Mammary epithelial cell (primary cell): ENCODE data around the gene USP47.

Source experiments
- EZH2 ChIP-seq: IDR thresholded peaks from 2 replicates; pipeline ENCODE4 v1.6.1; 2012; ENCODE audit warnings: low read length, inconsistent platforms, borderline replicate concordance
- TF ChIP-seq, protein P1 (sequence below), 2 donors: IDR thresholded peaks in 1 of 2; conservative IDR thresholded peaks in 1 of 2; 2 replicates each; pipeline ENCODE4 v1.5.1; 2011 to 2012; ENCODE audit warnings: inconsistent platforms in 2 of 2, low read length in 2 of 2, mild to moderate bottlenecking in 2 of 2, control low read depth in 1 of 2, low read depth in 1 of 2; ENCODE audit not compliant: insufficient read depth in 1 of 2; ENCODE audit errors: extremely low read depth in 1 of 2

DNA sequence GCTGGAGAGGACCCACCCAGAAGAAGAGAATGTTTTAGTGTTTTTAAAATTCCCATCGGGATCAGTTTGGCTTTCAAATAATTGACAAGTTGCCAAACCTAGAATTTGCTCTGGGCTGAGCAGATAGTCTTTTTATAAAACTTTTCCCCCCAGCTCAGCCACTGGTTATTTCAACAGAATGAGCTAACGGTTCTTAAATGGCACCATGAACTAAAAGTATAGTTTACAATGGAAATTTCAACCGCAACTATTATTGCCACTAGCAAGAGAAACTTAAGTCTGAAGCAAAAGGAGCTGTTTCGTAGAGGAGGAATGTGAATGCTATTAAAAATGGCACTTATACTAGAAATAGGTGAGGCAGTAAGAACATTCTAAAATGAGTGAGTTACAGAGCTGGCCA is 163.3 kb downstream of the USP47 start:
- no peak for TF ChIP-seq EZH2
- TF ChIP-seq, protein P1, sequence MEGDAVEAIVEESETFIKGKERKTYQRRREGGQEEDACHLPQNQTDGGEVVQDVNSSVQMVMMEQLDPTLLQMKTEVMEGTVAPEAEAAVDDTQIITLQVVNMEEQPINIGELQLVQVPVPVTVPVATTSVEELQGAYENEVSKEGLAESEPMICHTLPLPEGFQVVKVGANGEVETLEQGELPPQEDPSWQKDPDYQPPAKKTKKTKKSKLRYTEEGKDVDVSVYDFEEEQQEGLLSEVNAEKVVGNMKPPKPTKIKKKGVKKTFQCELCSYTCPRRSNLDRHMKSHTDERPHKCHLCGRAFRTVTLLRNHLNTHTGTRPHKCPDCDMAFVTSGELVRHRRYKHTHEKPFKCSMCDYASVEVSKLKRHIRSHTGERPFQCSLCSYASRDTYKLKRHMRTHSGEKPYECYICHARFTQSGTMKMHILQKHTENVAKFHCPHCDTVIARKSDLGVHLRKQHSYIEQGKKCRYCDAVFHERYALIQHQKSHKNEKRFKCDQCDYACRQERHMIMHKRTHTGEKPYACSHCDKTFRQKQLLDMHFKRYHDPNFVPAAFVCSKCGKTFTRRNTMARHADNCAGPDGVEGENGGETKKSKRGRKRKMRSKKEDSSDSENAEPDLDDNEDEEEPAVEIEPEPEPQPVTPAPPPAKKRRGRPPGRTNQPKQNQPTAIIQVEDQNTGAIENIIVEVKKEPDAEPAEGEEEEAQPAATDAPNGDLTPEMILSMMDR (conservative IDR thresholded peaks at IDR 0.05 in 1 of 2, IDR thresholded peaks at IDR 0.05 in 1 of 2; ENCODE audit: extremely low read depth in 1 of 2, insufficient read depth in 1 of 2, low read depth in 1 of 2, low read length in 2 of 2): no peak
